H9 (cell line): ENCODE data around the gene PATL1. TPM values are rescaled to one million over a fixed set of nuclear protein-coding genes. Genes with fewer than 3 reads are reported as not detected.

ENCODE experiments used
- DNase-seq: peaks from one replicate; pipeline ENCODE4 v3.0.0-alpha.2; 2017
- H2AFZ ChIP-seq: one replicate; pipeline ENCODE4 v1.6.1; 2013; ENCODE audit warnings: mild to moderate bottlenecking, low read length, control low read depth, moderate library complexity
- H2AK5ac ChIP-seq: 2 replicates; pipeline ENCODE4 v1.6.1; 2013; ENCODE audit warnings: low read length, control low read depth, mixed read lengths; ENCODE audit not compliant: insufficient read length
- H2BK120ac ChIP-seq: one replicate; pipeline ENCODE4 v1.6.1; 2013; ENCODE audit warnings: low read depth, mild to moderate bottlenecking, low read length, control low read depth, inconsistent platforms; ENCODE audit not compliant: poor library complexity, severe bottlenecking
- H2BK12ac ChIP-seq: 2 replicates; pipeline ENCODE4 v1.6.1; 2013; ENCODE audit warnings: low read length, control low read depth, mixed read lengths, low read depth; ENCODE audit not compliant: insufficient read length
- H2BK15ac ChIP-seq: 2 replicates; pipeline ENCODE4 v1.6.1; 2013; ENCODE audit warnings: low read depth, low read length, control low read depth
- H2BK20ac ChIP-seq: one replicate; pipeline ENCODE4 v1.6.1; 2013; ENCODE audit warnings: low read depth, mild to moderate bottlenecking, low read length, control low read depth, inconsistent platforms; ENCODE audit not compliant: poor library complexity, severe bottlenecking
- H2BK5ac ChIP-seq: 2 replicates; pipeline ENCODE4 v1.6.1; 2013; ENCODE audit warnings: low read length, control low read depth, mixed read lengths; ENCODE audit not compliant: insufficient read length
- H3K14ac ChIP-seq: 2 replicates; pipeline ENCODE4 v1.6.1; 2013; ENCODE audit warnings: low read length, control low read depth; ENCODE audit not compliant: insufficient read depth
- H3K18ac ChIP-seq: 2 replicates; pipeline ENCODE4 v1.6.1; 2013; ENCODE audit warnings: low read depth, mild to moderate bottlenecking, mixed read lengths, low read length, control low read depth; ENCODE audit not compliant: insufficient read length
- H3K23ac ChIP-seq: 2 replicates; pipeline ENCODE4 v1.6.1; 2013; ENCODE audit warnings: low read length, control low read depth, mixed read lengths, low read depth; ENCODE audit not compliant: insufficient read length
- H3K23me2 ChIP-seq: 2 replicates; pipeline ENCODE4 v1.6.1; 2013; ENCODE audit warnings: low read depth, mild to moderate bottlenecking, mixed read lengths, low read length, control low read depth; ENCODE audit not compliant: insufficient read length, poor library complexity, severe bottlenecking
- H3K27ac ChIP-seq: 2 replicates; pipeline ENCODE4 v1.5.1; 2013; ENCODE audit warnings: low read length, control low read depth, mixed read lengths, low read depth; ENCODE audit not compliant: insufficient read length
- H3K27me3 ChIP-seq: 2 replicates; pipeline ENCODE4 v1.6.1; 2013; ENCODE audit warnings: low read length, control low read depth, inconsistent platforms; ENCODE audit not compliant: insufficient read depth
- H3K4ac ChIP-seq: 2 replicates; pipeline ENCODE4 v1.6.1; 2013; ENCODE audit warnings: low read depth, mild to moderate bottlenecking, control low read depth, inconsistent platforms, low read length, moderate library complexity
- H3K4me1 ChIP-seq: 2 replicates; pipeline ENCODE4 v1.6.1; 2013; ENCODE audit warnings: low read length, control low read depth, inconsistent platforms; ENCODE audit not compliant: insufficient read depth
- H3K4me2 ChIP-seq: 2 replicates; pipeline ENCODE4 v1.6.1; 2013; ENCODE audit warnings: low read length, control low read depth, mixed read lengths; ENCODE audit not compliant: insufficient read length, insufficient read depth
- H3K56ac ChIP-seq: 2 replicates; pipeline ENCODE4 v1.6.1; 2013; ENCODE audit warnings: low read depth, mild to moderate bottlenecking, mixed read lengths, low read length, control low read depth; ENCODE audit not compliant: insufficient read length
- H3K79me1 ChIP-seq: 2 replicates; pipeline ENCODE4 v1.6.1; 2013; ENCODE audit warnings: low read depth, mild to moderate bottlenecking, moderate library complexity, low read length, control low read depth, inconsistent platforms; ENCODE audit not compliant: insufficient read depth, poor library complexity, severe bottlenecking
- H3K79me2 ChIP-seq: 2 replicates; pipeline ENCODE4 v1.6.1; 2013; ENCODE audit warnings: low read length, control low read depth, inconsistent platforms; ENCODE audit not compliant: insufficient read depth
- H3K9ac ChIP-seq: 2 replicates; pipeline ENCODE4 v1.6.1; 2013; ENCODE audit warnings: low read length, control low read depth, mixed read lengths; ENCODE audit not compliant: insufficient read length; ENCODE audit errors: extremely low read depth
- H3K9me3 ChIP-seq: one replicate; pipeline ENCODE4 v1.6.1; 2013; ENCODE audit warnings: low read depth, low read length, inconsistent platforms; ENCODE audit not compliant: control insufficient read depth
- H3T11ph ChIP-seq: one replicate; pipeline ENCODE4 v1.6.1; 2013; ENCODE audit warnings: mild to moderate bottlenecking, low read length, control low read depth, inconsistent platforms
- H4K20me1 ChIP-seq: one replicate; pipeline ENCODE4 v1.6.1; 2013; ENCODE audit not compliant: control insufficient read depth, insufficient read length, insufficient read depth
- H4K5ac ChIP-seq: 2 replicates; pipeline ENCODE4 v1.6.1; 2013; ENCODE audit warnings: low read depth, mild to moderate bottlenecking, mixed read lengths, low read length, control low read depth; ENCODE audit not compliant: insufficient read length
- H4K8ac ChIP-seq: replicated peaks from 2 replicates; pipeline ENCODE4 v1.6.1; 2013; ENCODE audit warnings: low read length, control low read depth, mixed read lengths, low read depth; ENCODE audit not compliant: insufficient read length
- H4K91ac ChIP-seq: 2 replicates; pipeline ENCODE4 v1.6.1; 2013; ENCODE audit warnings: low read depth, mild to moderate bottlenecking, moderate library complexity, mixed read lengths, low read length, control low read depth; ENCODE audit not compliant: insufficient read length
- H3K27ac Mint-ChIP-seq, 3 experiments: 2 replicates in 2 of 3; 3 replicates in 1 of 3; pipeline ENCODE4 v1.8.0; 2020 to 2021; ENCODE audit warnings: mixed read lengths in 3 of 3, mild to moderate bottlenecking in 1 of 3, moderate library complexity in 1 of 3
- H3K27me3 Mint-ChIP-seq: 2 replicates; pipeline ENCODE4 v1.8.0; 2021; ENCODE audit warnings: low read depth, mild to moderate bottlenecking, moderate library complexity, mixed read lengths
- H3K36me3 Mint-ChIP-seq, 3 experiments: 2 replicates in 2 of 3; 3 replicates in 1 of 3; pipeline ENCODE4 v1.8.0; 2020 to 2021; ENCODE audit warnings: low read depth in 3 of 3, mixed read lengths in 3 of 3; ENCODE audit not compliant: insufficient read depth in 1 of 3
- H3K4me1 Mint-ChIP-seq, 2 experiments: 2 replicates each; pipeline ENCODE4 v1.8.0; 2020; ENCODE audit warnings: mixed read lengths in 2 of 2
- H3K4me3 Mint-ChIP-seq, 2 experiments: 2 replicates in 1 of 2; 3 replicates in 1 of 2; pipeline ENCODE4 v1.8.0; 2020 to 2021; ENCODE audit warnings: mild to moderate bottlenecking in 2 of 2, mixed read lengths in 2 of 2, moderate library complexity in 1 of 2
- H3K9me3 Mint-ChIP-seq, 2 experiments: 2 replicates in 1 of 2; 3 replicates in 1 of 2; pipeline ENCODE4 v1.8.0; 2020; ENCODE audit warnings: mild to moderate bottlenecking in 2 of 2, mixed read lengths in 2 of 2, moderate library complexity in 1 of 2
- CTCF ChIP-seq: fragments of 200-600 bp; sonication (generic); conservative IDR thresholded peaks from 3 replicates; pipeline ENCODE4 v1.8.0; 2021; ENCODE audit warnings: antibody characterized with exemption, mild to moderate bottlenecking
- WGBS: extraction: QIAGEN DNeasy Blood & Tissue Kit; methylation state at CpG from one replicate; pipeline ENCODE4 v1.1.7; 2013; ENCODE audit warnings: missing lambda C conversion rate, low lambda C conversion rate, mixed read lengths; ENCODE audit not compliant: insufficient read length; ENCODE audit errors: extremely low coverage; 5-methylcytosine and 5-hydroxymethylcytosine counted together
- total RNA-seq: library from RNA; stranded (reverse); gene quantifications from 2 replicates; pipeline ENCODE4 v1.2.1, GENCODE V29; 2021

Gene PATL1
- total RNA-seq, 1 experiment from 2014 or later: 31.4 TPM

- H3K79me2 ChIP-seq: no peaks in the 10 kb centered on the region
- no peak overlapping the region for H4K5ac ChIP-seq
- Mint-ChIP-seq H3K9me3 (no peaks in the 10 kb centered on the region), H3K4me1 (no peaks in the 10 kb centered on the region), H3K27me3 (no peaks in the 10 kb centered on the region), H3K4me3 (no peak overlapping the region), H3K27ac (no peak overlapping the region), H3K36me3 (peaks cover 31 to 74% (median 72%) of the 10 kb centered on the region in 3 experiments)
- WGBS: no CpG with 5 or more reads among the region's 4 CpGs
- no peak overlapping the region for H2BK20ac ChIP-seq
- no peak overlapping the region for H3K18ac ChIP-seq
- H4K91ac ChIP-seq: no peak overlapping the region
- H3T11ph ChIP-seq: no peak overlapping the region
- H2BK15ac ChIP-seq: no peak overlapping the region
- no peaks in the 10 kb centered on the region for H3K23me2 ChIP-seq
- H3K9me3 ChIP-seq: no peaks in the 10 kb centered on the region
- H3K4me1 ChIP-seq: no peaks in the 10 kb centered on the region
- H3K23ac ChIP-seq: no peak overlapping the region
- DNase-seq: no peak
- no peak for TF ChIP-seq CTCF
- H4K20me1 ChIP-seq: no peaks in the 10 kb centered on the region
- no peak overlapping the region for H3K27ac ChIP-seq
- no peak overlapping the region for H2BK12ac ChIP-seq
- no peak overlapping the region for H2BK5ac ChIP-seq
- H3K27me3 ChIP-seq: no peaks in the 10 kb centered on the region
- no peaks in the 10 kb centered on the region for H3K79me1 ChIP-seq
- no peak overlapping the region for H2AFZ ChIP-seq
- H3K4ac ChIP-seq: no peak overlapping the region
- H3K56ac ChIP-seq: no peak overlapping the region
- no peak overlapping the region for H2BK120ac ChIP-seq
- no peak overlapping the region for H3K14ac ChIP-seq
- H3K9ac ChIP-seq: no peak overlapping the region
- H4K8ac ChIP-seq: no peak overlapping the region
- H2AK5ac ChIP-seq: no peak overlapping the region
- no peak overlapping the region for H3K4me2 ChIP-seq
Measured at GRCh38 chr11:59600636-59601035, 68.2 kb downstream of the PATL1 start.
